Measurements from ENCODE around the gene CT45A10. TPM values are rescaled to one million over a fixed set of nuclear protein-coding genes. Genes with fewer than 3 reads are reported as not detected.
"Not testable (repeated sequence)": the region's sequence is repeated elsewhere in the genome, so short reads cannot be mapped to it uniquely, and the experiment has no call there.

Gene CT45A10
- total RNA-seq: not detected
- under 1 TPM in 1 of 4 donors, not detected in 3; 0.40 TPM for polyA plus RNA-seq

GRCh38 chrX:135893294-135893817 lies at the start of gene CT45A10, which contains the start of gene SAGE1:
Gene CT45A10 (minus strand): TSS chrX:135893444. CDS start chrX:135885344, 8,100 bp downstream.
Gene SAGE1 (plus strand): TSS chrX:135893716. CDS start chrX:135896243, 2,527 bp downstream.
- Mint-ChIP-seq H3K4me3 (no peak within 1 kb of the TSS), H3K27ac (no peak within 1 kb of the TSS), H3K36me3 (no peaks in the 10 kb centered on the region)

GRCh38 chrX:135931644-135932487 lies 38.6 kb upstream of the CT45A10 start:
- Histone ChIP-seq H3K9me3 (ENCODE audit: control insufficient read depth in 2 of 2, low read length in 2 of 2) (no peaks in the 10 kb centered on the region), H3K36me3 (ENCODE audit: control insufficient read depth, insufficient read depth, low read length) (no peaks in the 10 kb centered on the region), H3K27ac (ENCODE audit: insufficient read depth, low read length, poor library complexity, severe bottlenecking) (no peak overlapping the region), H3K27me3 (ENCODE audit: control insufficient read depth, insufficient read depth, low read length) (no peaks in the 10 kb centered on the region), H3K4me1 (ENCODE audit: control insufficient read depth, insufficient read depth, low read length, poor library complexity, severe bottlenecking) (no peaks in the 10 kb centered on the region), H3K4me3 (ENCODE audit: low read depth, low read length) (no peak overlapping the region)
- Mint-ChIP-seq H3K36me3 (no peaks in the 10 kb centered on the region), H3K4me3 (no peak overlapping the region), H3K9me3 (peaks cover 0 to 3% (median 0%) of the 10 kb centered on the region in 7 donors), H3K4me1 (no peaks in the 10 kb centered on the region), H3K27me3 (peaks cover 4% of the 10 kb centered on the region), H3K27ac (peak overlapping the region in 1 of 3 donors; percentile 48)
- DNase-seq: peak; percentile 2 to 46 (median 29)
- ATAC-seq (ENCODE audit: low read depth in 2 of 2): no peak

More at GRCh38 chrX:135893294-135893817, at the start of gene CT45A10, which contains the start of gene SAGE1:
- Histone ChIP-seq H3K27me3 (ENCODE audit: control insufficient read depth, insufficient read depth, low read length) (no peaks in the 10 kb centered on the region), H3K4me3 (ENCODE audit: low read depth, low read length) (no peak within 1 kb of the TSS), H3K27ac (ENCODE audit: insufficient read depth, low read length, poor library complexity, severe bottlenecking) (no peak within 1 kb of the TSS), H3K4me1 (ENCODE audit: control insufficient read depth, insufficient read depth, low read length, poor library complexity, severe bottlenecking) (no peaks in the 10 kb centered on the region), H3K36me3 (ENCODE audit: control insufficient read depth, insufficient read depth, low read length) (no peaks in the 10 kb centered on the region), H3K9me3 (ENCODE audit: control insufficient read depth in 2 of 2, low read length in 2 of 2) (no peaks in the 10 kb centered on the region)
- Mint-ChIP-seq H3K27me3 (no peaks in the 10 kb centered on the region), H3K9me3 (peaks cover 0 to 1% (median 0%) of the 10 kb centered on the region in 7 donors), H3K4me1 (no peaks in the 10 kb centered on the region)
- ATAC-seq (ENCODE audit: low read depth in 2 of 2) (no peak), DNase-seq (no peak)

- Histone ChIP-seq H3K9me3 (ENCODE audit: control insufficient read depth in 2 of 2, low read length in 2 of 2) (no peaks in the 10 kb centered on the region), H3K27me3 (ENCODE audit: control insufficient read depth, insufficient read depth, low read length) (no peaks in the 10 kb centered on the region), H3K27ac (ENCODE audit: insufficient read depth, low read length, poor library complexity, severe bottlenecking) (no peak overlapping the region), H3K4me1 (ENCODE audit: control insufficient read depth, insufficient read depth, low read length, poor library complexity, severe bottlenecking) (no peaks in the 10 kb centered on the region), H3K36me3 (ENCODE audit: control insufficient read depth, insufficient read depth, low read length) (no peaks in the 10 kb centered on the region), H3K4me3 (ENCODE audit: low read depth, low read length) (no peak overlapping the region)
- ATAC-seq (ENCODE audit: low read depth in 2 of 2): no peak
- no peak for DNase-seq
- no peak overlapping the region for H3K4me3 Mint-ChIP-seq
- no peaks in the 10 kb centered on the region for H3K36me3 Mint-ChIP-seq
- no peak overlapping the region for H3K27ac Mint-ChIP-seq
- no peaks in the 10 kb centered on the region for H3K4me1 Mint-ChIP-seq
- H3K9me3 Mint-ChIP-seq: peaks cover 0 to 3% (median 0%) of the 10 kb centered on the region in 7 donors
- peaks cover 4% of the 10 kb centered on the region for H3K27me3 Mint-ChIP-seq
Measured at GRCh38 chrX:135927897-135928296, 34.7 kb upstream of the CT45A10 start.

GRCh38 chrX:135923353-135923752 lies 30.1 kb upstream of the CT45A10 start:
- ATAC-seq (ENCODE audit: low read depth in 2 of 2) (no peak), DNase-seq (no peak)
- no peaks in the 10 kb centered on the region for H3K9me3 ChIP-seq (ENCODE audit: control insufficient read depth in 2 of 2, low read length in 2 of 2)
- H3K4me1 Mint-ChIP-seq: no peaks in the 10 kb centered on the region
- H3K36me3 Mint-ChIP-seq: no peaks in the 10 kb centered on the region
- H3K9me3 Mint-ChIP-seq: peaks cover 0 to 5% (median 0%) of the 10 kb centered on the region in 7 donors
- no peaks in the 10 kb centered on the region for H3K4me1 ChIP-seq (ENCODE audit: control insufficient read depth, insufficient read depth, low read length, poor library complexity, severe bottlenecking)
- no peaks in the 10 kb centered on the region for H3K27me3 Mint-ChIP-seq
- no peak overlapping the region for H3K27ac ChIP-seq (ENCODE audit: insufficient read depth, low read length, poor library complexity, severe bottlenecking)
- no peaks in the 10 kb centered on the region for H3K27me3 ChIP-seq (ENCODE audit: control insufficient read depth, insufficient read depth, low read length)
- no peak overlapping the region for H3K27ac Mint-ChIP-seq
- H3K4me3 Mint-ChIP-seq: no peak overlapping the region
- no peaks in the 10 kb centered on the region for H3K36me3 ChIP-seq (ENCODE audit: control insufficient read depth, insufficient read depth, low read length)
- H3K4me3 ChIP-seq (ENCODE audit: low read depth, low read length): no peak overlapping the region

GRCh38 chrX:135920516-135920915 lies 27.3 kb upstream of the CT45A10 start:
- not testable (repeated sequence) for H3K27me3 Mint-ChIP-seq; H3K27ac Mint-ChIP-seq; H3K4me3 ChIP-seq (ENCODE audit: low read depth, low read length); H3K36me3 ChIP-seq (ENCODE audit: control insufficient read depth, insufficient read depth, low read length); H3K9me3 ChIP-seq (ENCODE audit: control insufficient read depth in 2 of 2, low read length in 2 of 2); H3K4me3 Mint-ChIP-seq; ATAC-seq (ENCODE audit: low read depth in 2 of 2); H3K27ac ChIP-seq (ENCODE audit: insufficient read depth, low read length, poor library complexity, severe bottlenecking); H3K4me1 ChIP-seq (ENCODE audit: control insufficient read depth, insufficient read depth, low read length, poor library complexity, severe bottlenecking); DNase-seq; H3K4me1 Mint-ChIP-seq; H3K27me3 ChIP-seq (ENCODE audit: control insufficient read depth, insufficient read depth, low read length); H3K9me3 Mint-ChIP-seq; H3K36me3 Mint-ChIP-seq

- H3K4me1 Mint-ChIP-seq: no peaks in the 10 kb centered on the region
- Histone ChIP-seq H3K4me1 (ENCODE audit: control insufficient read depth, insufficient read depth, low read length, poor library complexity, severe bottlenecking) (no peaks in the 10 kb centered on the region), H3K9me3 (ENCODE audit: control insufficient read depth in 2 of 2, low read length in 2 of 2) (no peaks in the 10 kb centered on the region), H3K4me3 (ENCODE audit: low read depth, low read length) (no peak overlapping the region), H3K27me3 (ENCODE audit: control insufficient read depth, insufficient read depth, low read length) (no peaks in the 10 kb centered on the region), H3K36me3 (ENCODE audit: control insufficient read depth, insufficient read depth, low read length) (no peaks in the 10 kb centered on the region), H3K27ac (ENCODE audit: insufficient read depth, low read length, poor library complexity, severe bottlenecking) (no peak overlapping the region)
- H3K36me3 Mint-ChIP-seq: no peaks in the 10 kb centered on the region
- DNase-seq (no peak), ATAC-seq (ENCODE audit: low read depth in 2 of 2) (no peak)
- no peaks in the 10 kb centered on the region for H3K27me3 Mint-ChIP-seq
- no peak overlapping the region for H3K4me3 Mint-ChIP-seq
- no peak overlapping the region for H3K27ac Mint-ChIP-seq
- H3K9me3 Mint-ChIP-seq: peaks cover 0 to 2% (median 0%) of the 10 kb centered on the region in 7 donors
Measured at GRCh38 chrX:135914404-135914803, 21.2 kb upstream of the CT45A10 start.

- Mint-ChIP-seq H3K27ac (no peak overlapping the region), H3K27me3 (peaks cover 4% of the 10 kb centered on the region), H3K9me3 (peaks cover 0 to 2% (median 0%) of the 10 kb centered on the region in 7 donors), H3K36me3 (no peaks in the 10 kb centered on the region), H3K4me1 (no peaks in the 10 kb centered on the region), H3K4me3 (no peak overlapping the region)
- Histone ChIP-seq H3K9me3 (ENCODE audit: control insufficient read depth in 2 of 2, low read length in 2 of 2) (no peaks in the 10 kb centered on the region), H3K27me3 (ENCODE audit: control insufficient read depth, insufficient read depth, low read length) (no peaks in the 10 kb centered on the region), H3K36me3 (ENCODE audit: control insufficient read depth, insufficient read depth, low read length) (no peaks in the 10 kb centered on the region), H3K4me1 (ENCODE audit: control insufficient read depth, insufficient read depth, low read length, poor library complexity, severe bottlenecking) (no peaks in the 10 kb centered on the region), H3K4me3 (ENCODE audit: low read depth, low read length) (no peak overlapping the region), H3K27ac (ENCODE audit: insufficient read depth, low read length, poor library complexity, severe bottlenecking) (no peak overlapping the region)
- ATAC-seq (ENCODE audit: low read depth in 2 of 2): no peak
- no peak for DNase-seq
Measured at GRCh38 chrX:135910251-135910650, 17.0 kb upstream of the CT45A10 start.

Data from CD4-positive, CD25-positive, alpha-beta regulatory T cell (primary cell).